Measurements from ENCODE around the gene CALCR. TPM values are rescaled to one million over a fixed set of nuclear protein-coding genes. Genes with fewer than 3 reads are reported as not detected.

CALCR gene
- total RNA-seq, 2 experiments from 2014 or later = not detected

GRCh38 chr7:93461350-93461749 lies 113.2 kb downstream of the CALCR start:
- H3K9me3 Mint-ChIP-seq = no peaks in the 10 kb centered on the region
- POLR2A ChIA-PET = no interaction called here
- no peak overlapping the region for H3K27ac Mint-ChIP-seq
- no peaks in the 10 kb centered on the region for H3K36me3 Mint-ChIP-seq (ENCODE audit: low read depth)
- H3K4me3 Mint-ChIP-seq = no peak overlapping the region
- H3K4me1 Mint-ChIP-seq = no peaks in the 10 kb centered on the region
- no peak for DNase-seq
- no peaks in the 10 kb centered on the region for H3K27me3 Mint-ChIP-seq
- CTCF ChIA-PET = interaction anchor here (2.5 kb wide), 1 partner anchor 19 kb away, joined by 5 read pairs; no protein-coding TSS in a partner anchor

- Mint-ChIP-seq H3K4me1 (no peaks in the 10 kb centered on the region), H3K4me3 (no peak overlapping the region), H3K9me3 (no peaks in the 10 kb centered on the region), H3K27ac (no peak overlapping the region), H3K27me3 (peaks cover 7% of the 10 kb centered on the region), H3K36me3 (ENCODE audit: low read depth) (no peaks in the 10 kb centered on the region)
- DNase-seq = no peak
- ChIA-PET CTCF (interaction anchor here (0.5 to 1.1 kb wide), 2 partner anchors 10 to 1009 kb away, joined by 3 read pairs; no protein-coding TSS in a partner anchor), POLR2A (no interaction called here)
Measured at GRCh38 chr7:93453262-93453661, 121.3 kb downstream of the CALCR start.

- POLR2A ChIA-PET = no interaction called here
- H3K4me1 Mint-ChIP-seq = no peaks in the 10 kb centered on the region
- CTCF ChIA-PET = interaction anchor here (0.9 kb wide), 1 partner anchor 103 kb away, joined by 3 read pairs; no protein-coding TSS in a partner anchor
Measured at GRCh38 chr7:93448176-93448575, 126.3 kb downstream of the CALCR start.

GRCh38 chr7:93447509-93447908 lies 127.0 kb downstream of the CALCR start:
- no peak for DNase-seq
- no peak overlapping the region for H3K4me3 Mint-ChIP-seq
- H3K9me3 Mint-ChIP-seq = no peaks in the 10 kb centered on the region
- H3K27ac Mint-ChIP-seq = no peak overlapping the region
- CTCF ChIA-PET = no interaction called here
- H3K36me3 Mint-ChIP-seq (ENCODE audit: low read depth) = no peaks in the 10 kb centered on the region
- H3K4me1 Mint-ChIP-seq = no peaks in the 10 kb centered on the region
- H3K27me3 Mint-ChIP-seq = peaks cover 6% of the 10 kb centered on the region
- POLR2A ChIA-PET = no interaction called here

More at GRCh38 chr7:93448176-93448575, 126.3 kb downstream of the CALCR start:
- DNase-seq = no peak
- Mint-ChIP-seq H3K27me3 (peaks cover 5% of the 10 kb centered on the region), H3K36me3 (ENCODE audit: low read depth) (no peaks in the 10 kb centered on the region), H3K27ac (no peak overlapping the region), H3K9me3 (no peaks in the 10 kb centered on the region), H3K4me3 (no peak overlapping the region)

GRCh38 chr7:93442478-93443224 lies 131.9 kb downstream of the CALCR start:
- peak; percentile 33 for DNase-seq
- no peaks in the 10 kb centered on the region for H3K36me3 Mint-ChIP-seq (ENCODE audit: low read depth)
- H3K9me3 Mint-ChIP-seq = no peaks in the 10 kb centered on the region
- H3K27me3 Mint-ChIP-seq = peaks cover 11% of the 10 kb centered on the region
- no peak overlapping the region for H3K27ac Mint-ChIP-seq
- ChIA-PET POLR2A (no interaction called here), CTCF (interaction anchor here (0.8 to 1.4 kb wide), 6 partner anchors 11 to 47 kb away, joined by 3 to 5 read pairs (median 3); no protein-coding TSS in a partner anchor)
- no peak overlapping the region for H3K4me3 Mint-ChIP-seq
- no peaks in the 10 kb centered on the region for H3K4me1 Mint-ChIP-seq

GRCh38 chr7:93435791-93436190 lies 138.7 kb downstream of the CALCR start:
- peaks cover 2% of the 10 kb centered on the region for H3K4me1 Mint-ChIP-seq
- H3K36me3 Mint-ChIP-seq (ENCODE audit: low read depth) = no peaks in the 10 kb centered on the region
- no peak overlapping the region for H3K27ac Mint-ChIP-seq
- ChIA-PET POLR2A (no interaction called here), CTCF (no interaction called here)
- peaks cover 6% of the 10 kb centered on the region for H3K27me3 Mint-ChIP-seq
- H3K4me3 Mint-ChIP-seq = no peak overlapping the region
- DNase-seq = no peak
- no peaks in the 10 kb centered on the region for H3K9me3 Mint-ChIP-seq

GRCh38 chr7:93432130-93432529 lies 142.4 kb downstream of the CALCR start:
- Mint-ChIP-seq H3K4me3 (no peak overlapping the region), H3K4me1 (peaks cover 3% of the 10 kb centered on the region), H3K27me3 (no peaks in the 10 kb centered on the region), H3K9me3 (no peaks in the 10 kb centered on the region), H3K27ac (no peak overlapping the region), H3K36me3 (ENCODE audit: low read depth) (no peaks in the 10 kb centered on the region)
- no peak for DNase-seq
- ChIA-PET POLR2A (interaction anchor here (0.6 kb wide), 1 partner anchor 101 kb away, joined by 3 read pairs; no protein-coding TSS in a partner anchor), CTCF (no interaction called here)

- Mint-ChIP-seq H3K27me3 (peaks cover 2% of the 10 kb centered on the region), H3K4me3 (no peak overlapping the region), H3K9me3 (no peaks in the 10 kb centered on the region), H3K27ac (no peak overlapping the region), H3K4me1 (peaks cover 3% of the 10 kb centered on the region), H3K36me3 (ENCODE audit: low read depth) (no peaks in the 10 kb centered on the region)
- ChIA-PET CTCF (interaction anchor here (0.9 to 1.3 kb wide), 2 partner anchors 11 to 56 kb away, joined by 3 to 4 read pairs; no protein-coding TSS in a partner anchor), POLR2A (no interaction called here)
- no peak for DNase-seq
Measured at GRCh38 chr7:93430917-93431588, 143.5 kb downstream of the CALCR start.

- Mint-ChIP-seq H3K27ac (no peak overlapping the region), H3K36me3 (ENCODE audit: low read depth) (no peaks in the 10 kb centered on the region), H3K27me3 (peaks cover 2% of the 10 kb centered on the region), H3K4me3 (no peak overlapping the region), H3K4me1 (peaks cover 3% of the 10 kb centered on the region), H3K9me3 (no peaks in the 10 kb centered on the region)
- ChIA-PET POLR2A (no interaction called here), CTCF (no interaction called here)
- no peak for DNase-seq
Measured at GRCh38 chr7:93429563-93429962, 145.0 kb downstream of the CALCR start.

- CTCF ChIA-PET = no interaction called here
Measured at GRCh38 chr7:93427107-93427506, 147.4 kb downstream of the CALCR start.

GRCh38 chr7:93426155-93426696 lies 148.3 kb downstream of the CALCR start:
- POLR2A ChIA-PET = no interaction called here
- DNase-seq = no peak
- H3K4me1 Mint-ChIP-seq = peaks cover 3% of the 10 kb centered on the region
- CTCF ChIA-PET = no interaction called here
- H3K27me3 Mint-ChIP-seq = peaks cover 10% of the 10 kb centered on the region
- H3K4me3 Mint-ChIP-seq = no peak overlapping the region
- H3K27ac Mint-ChIP-seq = no peak overlapping the region
- H3K36me3 Mint-ChIP-seq (ENCODE audit: low read depth) = no peaks in the 10 kb centered on the region
- no peaks in the 10 kb centered on the region for H3K9me3 Mint-ChIP-seq

More at GRCh38 chr7:93427107-93427506, 147.4 kb downstream of the CALCR start:
- Mint-ChIP-seq H3K4me3 (no peak overlapping the region), H3K4me1 (peaks cover 3% of the 10 kb centered on the region), H3K27ac (no peak overlapping the region), H3K27me3 (peaks cover 7% of the 10 kb centered on the region), H3K36me3 (ENCODE audit: low read depth) (no peaks in the 10 kb centered on the region), H3K9me3 (no peaks in the 10 kb centered on the region)
- POLR2A ChIA-PET = no interaction called here
- no peak for DNase-seq

GRCh38 chr7:93414574-93414973 lies 159.9 kb downstream of the CALCR start:
- ChIA-PET POLR2A (no interaction called here), CTCF (no interaction called here)
- Mint-ChIP-seq H3K4me3 (no peak overlapping the region), H3K27ac (no peak overlapping the region), H3K4me1 (no peaks in the 10 kb centered on the region), H3K9me3 (no peaks in the 10 kb centered on the region), H3K27me3 (peaks cover 7% of the 10 kb centered on the region), H3K36me3 (ENCODE audit: low read depth) (no peaks in the 10 kb centered on the region)
- no peak for DNase-seq

- ChIA-PET CTCF (no interaction called here), POLR2A (no interaction called here)
- peaks cover 6% of the 10 kb centered on the region for H3K27me3 Mint-ChIP-seq
- no peak overlapping the region for H3K4me3 Mint-ChIP-seq
- no peaks in the 10 kb centered on the region for H3K36me3 Mint-ChIP-seq (ENCODE audit: low read depth)
- no peak for DNase-seq
- H3K4me1 Mint-ChIP-seq = no peaks in the 10 kb centered on the region
- H3K27ac Mint-ChIP-seq = no peak overlapping the region
- no peaks in the 10 kb centered on the region for H3K9me3 Mint-ChIP-seq
Measured at GRCh38 chr7:93409324-93409723, 165.2 kb downstream of the CALCR start.
